Keratinocyte (primary cell): ENCODE results near the gene SYMPK.

Source experiments
- EZH2 ChIP-seq: IDR thresholded peaks from one replicate; pipeline ENCODE4 v1.6.1; 2012; ENCODE audit warnings: inconsistent platforms, mild to moderate bottlenecking, low read length, moderate library complexity
- TF ChIP-seq, protein P1 (sequence below), 3 experiments: IDR thresholded peaks in 1 of 3; conservative IDR thresholded peaks in 1 of 3; optimal IDR thresholded peaks in 1 of 3; 2 replicates in 2 of 3; 3 replicates in 1 of 3; pipeline versions ENCODE3 to v1.5.1; 2011; ENCODE audit warnings: low read length in 3 of 3, mild to moderate bottlenecking in 3 of 3, moderate library complexity in 2 of 3, control low read depth in 1 of 3, inconsistent platforms in 1 of 3; ENCODE audit not compliant: insufficient read depth in 2 of 3; ENCODE audit errors: extremely low read depth in 1 of 3

DNA sequence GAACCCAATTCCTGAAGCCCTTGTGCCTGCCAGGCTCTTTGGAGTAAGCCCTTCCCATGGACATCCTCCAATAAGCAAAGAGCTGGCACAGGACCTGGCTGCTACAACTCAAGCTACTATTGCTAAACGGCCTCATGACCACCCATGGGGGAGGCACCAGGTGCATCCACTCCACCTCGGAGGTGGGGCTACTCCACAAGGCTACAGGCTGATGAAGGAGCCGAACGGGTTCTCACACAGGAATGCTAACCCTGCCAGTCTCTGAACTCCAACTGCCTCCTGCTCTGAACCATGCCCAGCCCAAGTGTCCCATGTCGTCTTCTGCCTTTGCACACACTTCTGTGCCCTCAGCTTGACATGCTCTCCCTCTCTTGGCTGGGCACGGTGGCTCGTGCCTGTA lies 10.0 kb downstream of the SYMPK start:
- no peak for TF ChIP-seq EZH2
- TF ChIP-seq, protein P1, sequence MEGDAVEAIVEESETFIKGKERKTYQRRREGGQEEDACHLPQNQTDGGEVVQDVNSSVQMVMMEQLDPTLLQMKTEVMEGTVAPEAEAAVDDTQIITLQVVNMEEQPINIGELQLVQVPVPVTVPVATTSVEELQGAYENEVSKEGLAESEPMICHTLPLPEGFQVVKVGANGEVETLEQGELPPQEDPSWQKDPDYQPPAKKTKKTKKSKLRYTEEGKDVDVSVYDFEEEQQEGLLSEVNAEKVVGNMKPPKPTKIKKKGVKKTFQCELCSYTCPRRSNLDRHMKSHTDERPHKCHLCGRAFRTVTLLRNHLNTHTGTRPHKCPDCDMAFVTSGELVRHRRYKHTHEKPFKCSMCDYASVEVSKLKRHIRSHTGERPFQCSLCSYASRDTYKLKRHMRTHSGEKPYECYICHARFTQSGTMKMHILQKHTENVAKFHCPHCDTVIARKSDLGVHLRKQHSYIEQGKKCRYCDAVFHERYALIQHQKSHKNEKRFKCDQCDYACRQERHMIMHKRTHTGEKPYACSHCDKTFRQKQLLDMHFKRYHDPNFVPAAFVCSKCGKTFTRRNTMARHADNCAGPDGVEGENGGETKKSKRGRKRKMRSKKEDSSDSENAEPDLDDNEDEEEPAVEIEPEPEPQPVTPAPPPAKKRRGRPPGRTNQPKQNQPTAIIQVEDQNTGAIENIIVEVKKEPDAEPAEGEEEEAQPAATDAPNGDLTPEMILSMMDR (optimal IDR thresholded peaks at IDR 0.05 in 1 of 3, IDR thresholded peaks at IDR 0.05 in 1 of 3, conservative IDR thresholded peaks at IDR 0.05 in 1 of 3; ENCODE audit: extremely low read depth in 1 of 3, insufficient read depth in 2 of 3, low read length in 3 of 3): no peak
